HG02642 (cell line): Measurements from ENCODE around the gene STPG2.

Experiments used
- ATAC-seq: cut with Tn5 transposase; IDR thresholded peaks from one replicate; pipeline ENCODE4 v1.9.1; 2021; ENCODE audit warnings: mild to moderate bottlenecking; ENCODE audit not compliant: unreplicated experiment, poor library complexity

The STPG2 gene

GRCh38 chr4:97548943-97549583 lies 594.2 kb downstream of the STPG2 start:
- ATAC-seq, result peak; percentile 61

- ATAC-seq, result no peak
These were observed 595.1 kb downstream of the STPG2 start for GRCh38 chr4:97548186-97548585.

DNA sequence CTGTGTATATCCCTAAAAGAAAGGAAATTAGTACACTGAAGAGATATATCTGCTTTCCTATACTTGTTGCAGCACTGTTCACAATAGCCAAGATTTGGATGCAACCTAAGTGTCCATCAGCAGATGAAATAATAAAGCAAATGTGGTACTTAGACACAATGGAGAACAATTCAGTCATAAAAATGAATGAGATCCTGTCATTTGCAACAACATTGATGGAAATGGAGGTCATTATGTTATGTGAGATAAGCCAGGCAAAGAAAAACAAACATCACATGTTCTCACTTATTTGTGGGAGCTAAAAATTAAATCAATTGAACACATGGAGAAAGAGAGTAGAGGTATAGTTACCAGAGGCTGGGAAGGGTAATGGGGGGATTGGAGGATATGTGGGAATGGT lies 611.9 kb downstream of the STPG2 start:
- no peak for ATAC-seq

GRCh38 chr4:97530676-97531075 lies 612.6 kb downstream of the STPG2 start:
- ATAC-seq, result no peak

GRCh38 chr4:97525236-97525635 lies 618.0 kb downstream of the STPG2 start:
- no peak for ATAC-seq

DNA sequence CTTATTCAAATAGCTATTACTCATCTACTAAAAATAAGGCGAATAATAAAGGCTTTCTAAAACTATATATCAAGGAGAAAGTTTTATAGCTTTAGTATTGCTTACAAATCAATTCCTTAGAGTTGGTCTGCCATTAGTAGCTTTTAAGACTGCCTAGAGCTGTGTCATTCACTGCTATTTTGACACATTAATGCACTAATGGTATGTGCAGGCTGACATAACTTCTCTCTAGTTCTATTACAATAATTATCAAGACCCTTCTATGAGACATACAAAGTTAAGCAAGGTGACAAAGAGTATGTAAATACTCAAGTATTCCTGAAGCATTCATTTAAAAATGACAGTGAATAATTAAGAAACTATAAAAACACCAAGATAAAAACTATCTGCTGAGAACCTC lies 625.3 kb downstream of the STPG2 start:
- no peak for ATAC-seq

GRCh38 chr4:97513917-97514316 lies 629.4 kb downstream of the STPG2 start:
- no peak for ATAC-seq
